Measurements from ENCODE around the gene ARID3A. TPM values are rescaled to one million over a fixed set of nuclear protein-coding genes. Genes with fewer than 3 reads are reported as not detected.
A peak's percentile ranks its signal among the peaks of the same experiment; 100 is the strongest.

ARID3A gene
- total RNA-seq, 3 donors from 2014 or later = 10.1 to 16.0 (median 14.5) TPM

DNA sequence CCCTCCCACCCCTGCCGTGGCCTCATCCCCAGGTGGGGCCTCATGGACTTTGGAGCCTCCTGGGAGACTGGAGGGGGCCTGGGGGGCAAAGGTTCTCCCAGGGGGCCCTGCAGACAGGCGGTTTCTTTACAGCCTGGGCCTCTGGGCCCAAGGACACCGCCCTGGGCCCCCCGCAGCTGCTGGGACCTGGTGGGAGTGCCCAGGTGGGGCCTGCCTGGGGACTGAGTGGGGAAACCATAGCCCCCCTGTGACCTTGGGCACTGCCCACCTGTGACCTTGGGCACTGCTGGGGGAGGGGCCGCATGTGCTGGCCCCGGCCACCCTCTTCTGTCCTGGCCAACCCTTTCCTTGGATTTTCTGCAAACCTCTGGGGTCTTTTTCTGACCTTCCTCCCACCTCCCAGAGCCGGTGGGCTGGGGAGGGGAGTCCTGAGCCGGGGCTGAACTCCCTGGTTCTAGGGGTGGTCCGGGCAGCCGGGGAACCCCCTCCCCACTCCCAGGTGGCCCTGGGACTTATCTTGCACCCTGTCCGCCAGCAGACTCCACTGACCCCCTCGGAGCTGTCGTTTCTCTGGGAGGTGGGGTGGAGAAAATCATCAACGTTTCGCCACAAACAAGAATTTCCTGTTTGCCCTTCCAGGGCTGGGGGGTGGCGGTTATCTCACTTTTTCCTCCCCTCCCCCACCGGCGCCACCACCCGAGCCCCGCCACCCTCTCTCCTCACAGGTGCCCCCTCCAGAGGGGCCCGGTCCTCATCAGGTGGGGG lies 27.0 kb downstream of the ARID3A start:
- Histone ChIP-seq H3K9me3 (no peaks in the 10 kb centered on the region), H3K4me1 (ENCODE audit: low read depth) (peaks cover 28% of the 10 kb centered on the region), H3K4me3 (no peak overlapping the region), H3K36me3 (ENCODE audit: low read depth) (no peaks in the 10 kb centered on the region)
- TF ChIP-seq, protein P1, sequence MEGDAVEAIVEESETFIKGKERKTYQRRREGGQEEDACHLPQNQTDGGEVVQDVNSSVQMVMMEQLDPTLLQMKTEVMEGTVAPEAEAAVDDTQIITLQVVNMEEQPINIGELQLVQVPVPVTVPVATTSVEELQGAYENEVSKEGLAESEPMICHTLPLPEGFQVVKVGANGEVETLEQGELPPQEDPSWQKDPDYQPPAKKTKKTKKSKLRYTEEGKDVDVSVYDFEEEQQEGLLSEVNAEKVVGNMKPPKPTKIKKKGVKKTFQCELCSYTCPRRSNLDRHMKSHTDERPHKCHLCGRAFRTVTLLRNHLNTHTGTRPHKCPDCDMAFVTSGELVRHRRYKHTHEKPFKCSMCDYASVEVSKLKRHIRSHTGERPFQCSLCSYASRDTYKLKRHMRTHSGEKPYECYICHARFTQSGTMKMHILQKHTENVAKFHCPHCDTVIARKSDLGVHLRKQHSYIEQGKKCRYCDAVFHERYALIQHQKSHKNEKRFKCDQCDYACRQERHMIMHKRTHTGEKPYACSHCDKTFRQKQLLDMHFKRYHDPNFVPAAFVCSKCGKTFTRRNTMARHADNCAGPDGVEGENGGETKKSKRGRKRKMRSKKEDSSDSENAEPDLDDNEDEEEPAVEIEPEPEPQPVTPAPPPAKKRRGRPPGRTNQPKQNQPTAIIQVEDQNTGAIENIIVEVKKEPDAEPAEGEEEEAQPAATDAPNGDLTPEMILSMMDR (IDR thresholded peaks at IDR 0.05) = no peak
- ATAC-seq (peak; percentile 57), DNase-seq (peak; percentile 65 to 77 (median 71))
- intact Hi-C loops (cut with DNase I, micrococcal nuclease) = no loop called here

- H3K4me1 ChIP-seq (ENCODE audit: low read depth) = peaks cover 28% of the 10 kb centered on the region
- TF ChIP-seq, protein P1 (IDR thresholded peaks at IDR 0.05) = no peak
- intact Hi-C loops (cut with DNase I, micrococcal nuclease) = no loop called here
- H3K4me3 ChIP-seq = no peak overlapping the region
- no peak for ATAC-seq
- DNase-seq = no peak
- H3K36me3 ChIP-seq (ENCODE audit: low read depth) = no peaks in the 10 kb centered on the region
- H3K9me3 ChIP-seq = no peaks in the 10 kb centered on the region
Measured at GRCh38 chr19:953445-954271, 27.8 kb downstream of the ARID3A start.

GRCh38 chr19:954272-954671 lies 28.4 kb downstream of the ARID3A start:
- Histone ChIP-seq H3K4me3 (no peak overlapping the region), H3K4me1 (ENCODE audit: low read depth) (peaks cover 28% of the 10 kb centered on the region), H3K36me3 (ENCODE audit: low read depth) (no peaks in the 10 kb centered on the region), H3K9me3 (no peaks in the 10 kb centered on the region)
- no peak for ATAC-seq
- no peak for DNase-seq
- TF ChIP-seq, protein P1 (IDR thresholded peaks at IDR 0.05) = no peak
- intact Hi-C loops (cut with DNase I, micrococcal nuclease) = no loop called here

- DNase-seq (no peak), ATAC-seq (no peak)
- TF ChIP-seq, protein P1 (IDR thresholded peaks at IDR 0.05) = no peak
- H3K36me3 ChIP-seq (ENCODE audit: low read depth) = no peaks in the 10 kb centered on the region
- H3K4me3 ChIP-seq = no peak overlapping the region
- peaks cover 28% of the 10 kb centered on the region for H3K4me1 ChIP-seq (ENCODE audit: low read depth)
- H3K9me3 ChIP-seq = no peaks in the 10 kb centered on the region
- intact Hi-C loops (cut with DNase I, micrococcal nuclease) = no loop called here
Measured at GRCh38 chr19:954672-955494, 29.0 kb downstream of the ARID3A start.
